Stomach (tissue), 9 donors: ENCODE measurements around the gene DGKD. TPM values are rescaled to one million over a fixed set of nuclear protein-coding genes. Genes with fewer than 3 reads are reported as not detected.

Experiments used
- DNase-seq, 2 donors: peaks; one replicate each; pipeline versions ENCODE4 v3.0.0 to v3.0.0-alpha.2; 2013 to 2019
- H3K27ac ChIP-seq, 5 donors: fragments of 200-600 bp in 4 of 5; sonication (generic) in 4 of 5; one replicate each; pipeline ENCODE4 v1.5.1; 2013 to 2019; ENCODE audit warnings: mild to moderate bottlenecking in 1 of 5, moderate library complexity in 1 of 5
- H3K27me3 ChIP-seq, 3 donors: fragments of 200-600 bp; sonication (generic); one replicate each; pipeline ENCODE4 v1.5.1; 2017 to 2019; ENCODE audit warnings: mixed run types in 1 of 3
- H3K36me3 ChIP-seq, 4 donors: fragments of 200-600 bp; sonication (generic); 1 replicate in 3 of 4; 2 replicates in 1 of 4; pipeline ENCODE4 v1.5.1; 2016 to 2019
- H3K4me1 ChIP-seq, 4 donors: fragments of 200-600 bp; sonication (generic); one replicate each; pipeline ENCODE4 v1.5.1; 2016 to 2019
- H3K4me3 ChIP-seq, 4 donors: fragments of 200-600 bp; sonication (generic) in 3 of 4; one replicate each; pipeline ENCODE4 v1.5.1; 2016 to 2019; ENCODE audit warnings: mild to moderate bottlenecking in 1 of 4
- H3K9me3 ChIP-seq, 4 donors: fragments of 200-600 bp; sonication (generic); one replicate each; pipeline ENCODE4 v1.5.1; 2016 to 2019
- CTCF ChIP-seq, 7 experiments: fragments of 450-650 bp in 4 of 7; fragments of 200-600 bp in 3 of 7; sonication (generic) in 3 of 7; IDR thresholded peaks; one replicate each; pipeline ENCODE4 v1.5.1; 2016 to 2019; ENCODE audit warnings: antibody characterized with exemption in 7 of 7, control low read depth in 2 of 7, mild to moderate bottlenecking in 1 of 7
- EP300 ChIP-seq: sonication (generic); formaldehyde crosslinking; IDR thresholded peaks from one replicate; pipeline ENCODE4 v1.6.1; 2017; ENCODE audit warnings: antibody characterized with exemption
- POLR2A ChIP-seq, 4 donors: fragments of 450-650 bp; IDR thresholded peaks; one replicate each; pipeline ENCODE4 v1.6.1; 2016; ENCODE audit warnings: antibody characterized with exemption in 4 of 4, control low read depth in 2 of 4, mild to moderate bottlenecking in 1 of 4, moderate library complexity in 1 of 4
- POLR2AphosphoS5 ChIP-seq, 3 donors: sonication (generic); formaldehyde crosslinking; IDR thresholded peaks; one replicate each; pipeline ENCODE4 v1.6.1; 2016; ENCODE audit warnings: antibody characterized with exemption in 3 of 3
- WGBS, 5 donors: extraction: QIAGEN DNeasy Blood & Tissue Kit in 3 of 5; methylation state at CpG; one replicate each; pipeline versions ENCODE4 v1.1.5 to v1.1.7; 2013 to 2018; 5-methylcytosine and 5-hydroxymethylcytosine counted together
- intact Hi-C: fragments of 100-400 bp; cut with DNase I; formaldehyde crosslinking; loops from one replicate; pipeline ENCODE4 v1.15.1; 2023; ENCODE audit warnings: low total_unique reads
- polyA plus RNA-seq, 3 donors: library from polyadenylated mRNA; stranded (reverse); fragments of 200-250 nt; gene quantifications; one replicate each; pipeline ENCODE4 v1.2.3, GENCODE V29; 2013
- total RNA-seq, 5 donors: library from RNA; depleted of rRNA; stranded (reverse); fragments of >200 nt; gene quantifications; one replicate each; pipeline versions ENCODE4 v1.1.0 to v1.2.3, GENCODE V29; 2014 to 2016
- donor health status: healthy with polysubstance abuse.
- donor health status: Bipolar disorder and iron deficiency.
- donor health status: healthy.

The DGKD gene
- total and polyA plus RNA-seq, 8 donors = 21.9 to 471 (median 202) TPM

- H3K4me3 ChIP-seq = no peak overlapping the region
- peak; percentile 51 to 94 for DNase-seq
- H3K9me3 ChIP-seq = no peaks in the 10 kb centered on the region
- WGBS, 5 donors = 33 to 60% (median 51%) methylated on average over 19 to 21 of the region's 21 CpGs
- peak overlapping the region; percentile 38 to 79 (median 72) for H3K27ac ChIP-seq
- H3K4me1 ChIP-seq = peaks cover 12 to 29% (median 20%) of the 10 kb centered on the region in 4 donors
- intact Hi-C loops = no loop called here
- TF ChIP-seq CTCF (IDR thresholded peaks at IDR 0.05) (peak in 4 of 7 experiments; percentile 20 to 50 (median 44)), POLR2AphosphoS5 (IDR thresholded peaks at IDR 0.05) (peak in 2 of 3 donors; percentile 69 to 79), POLR2A (IDR thresholded peaks at IDR 0.05) (no peak), EP300 (no peak)
- H3K27me3 ChIP-seq = no peaks in the 10 kb centered on the region
- peaks cover 43 to 94% (median 82%) of the 10 kb centered on the region in 4 donors for H3K36me3 ChIP-seq
These were observed 126.4 kb downstream of the DGKD start for GRCh38 chr2:233480490-233481202.

GRCh38 chr2:233481368-233482142, 127.3 kb downstream of the DGKD start:
- intact Hi-C loops = no loop called here
- H3K36me3 ChIP-seq = peaks cover 42 to 94% (median 82%) of the 10 kb centered on the region in 4 donors
- 31 to 62% (median 42%) methylated on average over 22 of the region's 22 CpGs for WGBS, 5 donors

GRCh38 chr2:233482616-233483015, 128.3 kb downstream of the DGKD start:
- DNase-seq = no peak
- 79 to 97% (median 91%) methylated on average over 5 of the region's 5 CpGs for WGBS, 5 donors
- Histone ChIP-seq H3K36me3 (peaks cover 32 to 93% (median 76%) of the 10 kb centered on the region in 4 donors), H3K4me1 (peaks cover 16 to 47% (median 21%) of the 10 kb centered on the region in 4 donors), H3K27ac (peak overlapping the region in 3 of 5 donors; percentile 69 to 79 (median 74)), H3K4me3 (no peak overlapping the region), H3K9me3 (no peaks in the 10 kb centered on the region), H3K27me3 (no peaks in the 10 kb centered on the region)
- no peak for TF ChIP-seq EP300
- TF ChIP-seq CTCF (IDR thresholded peaks at IDR 0.05) = no peak
- no peak for TF ChIP-seq POLR2A (IDR thresholded peaks at IDR 0.05)
- no peak for TF ChIP-seq POLR2AphosphoS5 (IDR thresholded peaks at IDR 0.05)
- intact Hi-C loops = no loop called here

More at GRCh38 chr2:233481368-233482142, 127.3 kb downstream of the DGKD start:
- peak in 1 of 2 donors; percentile 66 for DNase-seq
- Histone ChIP-seq H3K9me3 (no peaks in the 10 kb centered on the region), H3K4me1 (peaks cover 13 to 37% (median 20%) of the 10 kb centered on the region in 4 donors), H3K27ac (peak overlapping the region; percentile 42 to 79 (median 72)), H3K4me3 (no peak overlapping the region), H3K27me3 (no peaks in the 10 kb centered on the region)
- TF ChIP-seq POLR2A (IDR thresholded peaks at IDR 0.05) (no peak), EP300 (no peak), POLR2AphosphoS5 (IDR thresholded peaks at IDR 0.05) (peak; percentile 12 to 64 (median 44))

- intact Hi-C loops = no loop called here
- Histone ChIP-seq H3K4me1 (peaks cover 6 to 49% (median 15%) of the 10 kb centered on the region in 4 donors), H3K9me3 (no peaks in the 10 kb centered on the region), H3K27ac (peak overlapping the region in 2 of 5 donors; percentile 46 to 69), H3K36me3 (peaks cover 28 to 86% (median 73%) of the 10 kb centered on the region in 4 donors), H3K27me3 (no peaks in the 10 kb centered on the region), H3K4me3 (no peak overlapping the region)
- WGBS, 5 donors = 87 to 90% (median 90%) methylated on average over 15 of the region's 15 CpGs
- DNase-seq = no peak
- TF ChIP-seq POLR2A (IDR thresholded peaks at IDR 0.05) (no peak), POLR2AphosphoS5 (IDR thresholded peaks at IDR 0.05) (no peak), CTCF (IDR thresholded peaks at IDR 0.05) (no peak), EP300 (no peak)
These were observed 131.4 kb downstream of the DGKD start for GRCh38 chr2:233485726-233486125.
